MM.1S (cell line): ENCODE measurements around the gene C12orf42.

Experiments used
- CTCF ChIP-seq: fragments of 300-600 bp; sonication (generic); IDR thresholded peaks from 2 replicates; pipeline ENCODE4 v1.5.1; 2016; ENCODE audit warnings: antibody characterized with exemption, low read length, mixed read lengths
- EZH2 ChIP-seq: fragments of 300-600 bp; sonication (generic); optimal IDR thresholded peaks from 2 replicates; pipeline ENCODE3; 2017; ENCODE audit warnings: low read depth, mild to moderate bottlenecking, antibody characterized with exemption, low read length, mixed read lengths

GRCh38 chr12:103482365-103482764, 13.4 kb downstream of the C12orf42 start:
- TF ChIP-seq EZH2 (no peak), CTCF (no peak)
